Smooth muscle cell (in vitro differentiated cells): ENCODE data around the gene FEM1A. TPM values are rescaled to one million over a fixed set of nuclear protein-coding genes. Genes with fewer than 3 reads are reported as not detected.
A peak's percentile ranks its signal among the peaks of the same experiment; 100 is the strongest.

Source experiments
- DNase-seq: peaks from one replicate; lab custom pipeline; 2025; ENCODE audit not compliant: unreplicated experiment; lab: John Stamatoyannopoulos, UW
- H2AFZ ChIP-seq: fragments of 200-600 bp; sonication (generic); 2 replicates; pipeline ENCODE4 v1.6.0; 2016; ENCODE audit warnings: antibody characterized with exemption, low read depth, mild to moderate bottlenecking
- H3F3A ChIP-seq: fragments of 200-600 bp; sonication (generic); 2 replicates; pipeline ENCODE4 v1.6.0; 2017; ENCODE audit warnings: antibody characterized with exemption, low read depth
- H3K27ac ChIP-seq: fragments of 200-600 bp; sonication (generic); 2 replicates; pipeline ENCODE4 v1.5.1; 2016; ENCODE audit warnings: low read depth, mild to moderate bottlenecking
- H3K27me3 ChIP-seq: fragments of 200-600 bp; sonication (generic); 2 replicates; pipeline ENCODE4 v1.6.1; 2016; ENCODE audit warnings: low read depth, mild to moderate bottlenecking
- H3K36me3 ChIP-seq: fragments of 200-600 bp; sonication (generic); 2 replicates; pipeline ENCODE4 v1.5.1; 2016; ENCODE audit warnings: low read depth
- H3K4me1 ChIP-seq: fragments of 200-600 bp; sonication (generic); 2 replicates; pipeline ENCODE4 v1.5.1; 2016; ENCODE audit warnings: low read depth
- H3K4me2 ChIP-seq: fragments of 200-600 bp; sonication (generic); 2 replicates; pipeline ENCODE4 v1.6.0; 2016; ENCODE audit warnings: mild to moderate bottlenecking
- H3K4me3 ChIP-seq: fragments of 200-600 bp; sonication (generic); 2 replicates; pipeline ENCODE4 v1.5.1; 2016; ENCODE audit warnings: mild to moderate bottlenecking
- H3K79me2 ChIP-seq: fragments of 200-600 bp; sonication (generic); 2 replicates; pipeline ENCODE4 v1.6.0; 2016; ENCODE audit warnings: low read depth, mild to moderate bottlenecking
- H3K9ac ChIP-seq: fragments of 200-600 bp; sonication (generic); 2 replicates; pipeline ENCODE4 v1.6.0; 2016; ENCODE audit warnings: low read depth
- H3K9me3 ChIP-seq: fragments of 200-600 bp; sonication (generic); replicated peaks from 2 replicates; pipeline ENCODE4 v1.5.1; 2016; ENCODE audit warnings: low read depth
- H4K20me1 ChIP-seq: fragments of 200-600 bp; sonication (generic); 2 replicates; pipeline ENCODE4 v1.6.0; 2016; ENCODE audit warnings: low read depth
- WGBS: methylation state at CpG from one replicate; pipeline ENCODE4 v1.1.7; 2016; ENCODE audit warnings: low lambda C conversion rate; 5-methylcytosine and 5-hydroxymethylcytosine counted together
- polyA plus RNA-seq: library from polyadenylated mRNA; unstranded; fragments of >200 nt; fragmentation: Nextera tagmentation; extraction: Ambion mirVana; gene quantifications from 2 replicates; pipeline ENCODE4 v1.2.1, GENCODE V29; 2016
- total RNA-seq: library from RNA; depleted of rRNA; stranded (reverse); fragments of >200 nt; gene quantifications from 2 replicates; pipeline ENCODE4 v1.2.3, GENCODE V29; 2014
- TF ChIP-seq, protein P1 (sequence below): fragments of 200-600 bp; sonication (generic); IDR thresholded peaks from 2 replicates; pipeline ENCODE4 v1.5.1; 2017; ENCODE audit warnings: borderline replicate concordance, mild to moderate bottlenecking, antibody characterized with exemption; ENCODE audit not compliant: insufficient read depth, poor library complexity, severe bottlenecking

The FEM1A gene
- total and polyA plus RNA-seq, 2 experiments from 2014 or later = 1.6 to 7.1 TPM

DNA sequence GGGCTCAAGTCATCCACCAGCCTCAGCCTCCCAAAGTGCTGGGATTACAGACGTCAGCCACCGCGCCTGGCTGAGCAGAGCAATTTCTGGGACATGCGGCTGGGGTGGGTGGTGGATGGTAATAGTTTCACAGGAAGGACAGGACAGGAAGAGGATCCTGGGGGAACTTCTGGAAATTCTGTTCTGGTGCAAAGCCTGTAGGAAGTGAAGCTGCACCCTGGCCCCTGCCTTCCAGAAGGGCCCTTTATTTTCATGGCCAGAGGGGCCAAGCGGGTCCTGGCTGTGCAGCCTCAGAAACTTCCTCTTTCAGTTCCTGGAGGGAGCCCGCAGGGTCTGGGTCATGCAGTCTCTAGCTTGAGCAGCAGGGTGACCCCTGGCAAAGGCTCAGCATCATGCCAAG lies 15.7 kb downstream of the FEM1A start:
- Histone ChIP-seq H2AFZ (no peak overlapping the region), H3K4me1 (no peaks in the 10 kb centered on the region), H3K4me2 (no peak overlapping the region), H3K27ac (no peak overlapping the region), H3K9me3 (no peaks in the 10 kb centered on the region), H4K20me1 (no peaks in the 10 kb centered on the region), H3F3A (no peaks in the 10 kb centered on the region), H3K36me3 (no peaks in the 10 kb centered on the region), H3K4me3 (no peak overlapping the region), H3K79me2 (no peaks in the 10 kb centered on the region), H3K9ac (no peak overlapping the region), H3K27me3 (no peaks in the 10 kb centered on the region)
- WGBS = 79% methylated on average over 6 of the region's 6 CpGs
- TF ChIP-seq, protein P1, sequence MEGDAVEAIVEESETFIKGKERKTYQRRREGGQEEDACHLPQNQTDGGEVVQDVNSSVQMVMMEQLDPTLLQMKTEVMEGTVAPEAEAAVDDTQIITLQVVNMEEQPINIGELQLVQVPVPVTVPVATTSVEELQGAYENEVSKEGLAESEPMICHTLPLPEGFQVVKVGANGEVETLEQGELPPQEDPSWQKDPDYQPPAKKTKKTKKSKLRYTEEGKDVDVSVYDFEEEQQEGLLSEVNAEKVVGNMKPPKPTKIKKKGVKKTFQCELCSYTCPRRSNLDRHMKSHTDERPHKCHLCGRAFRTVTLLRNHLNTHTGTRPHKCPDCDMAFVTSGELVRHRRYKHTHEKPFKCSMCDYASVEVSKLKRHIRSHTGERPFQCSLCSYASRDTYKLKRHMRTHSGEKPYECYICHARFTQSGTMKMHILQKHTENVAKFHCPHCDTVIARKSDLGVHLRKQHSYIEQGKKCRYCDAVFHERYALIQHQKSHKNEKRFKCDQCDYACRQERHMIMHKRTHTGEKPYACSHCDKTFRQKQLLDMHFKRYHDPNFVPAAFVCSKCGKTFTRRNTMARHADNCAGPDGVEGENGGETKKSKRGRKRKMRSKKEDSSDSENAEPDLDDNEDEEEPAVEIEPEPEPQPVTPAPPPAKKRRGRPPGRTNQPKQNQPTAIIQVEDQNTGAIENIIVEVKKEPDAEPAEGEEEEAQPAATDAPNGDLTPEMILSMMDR = no peak
- DNase-seq = no peak

DNA sequence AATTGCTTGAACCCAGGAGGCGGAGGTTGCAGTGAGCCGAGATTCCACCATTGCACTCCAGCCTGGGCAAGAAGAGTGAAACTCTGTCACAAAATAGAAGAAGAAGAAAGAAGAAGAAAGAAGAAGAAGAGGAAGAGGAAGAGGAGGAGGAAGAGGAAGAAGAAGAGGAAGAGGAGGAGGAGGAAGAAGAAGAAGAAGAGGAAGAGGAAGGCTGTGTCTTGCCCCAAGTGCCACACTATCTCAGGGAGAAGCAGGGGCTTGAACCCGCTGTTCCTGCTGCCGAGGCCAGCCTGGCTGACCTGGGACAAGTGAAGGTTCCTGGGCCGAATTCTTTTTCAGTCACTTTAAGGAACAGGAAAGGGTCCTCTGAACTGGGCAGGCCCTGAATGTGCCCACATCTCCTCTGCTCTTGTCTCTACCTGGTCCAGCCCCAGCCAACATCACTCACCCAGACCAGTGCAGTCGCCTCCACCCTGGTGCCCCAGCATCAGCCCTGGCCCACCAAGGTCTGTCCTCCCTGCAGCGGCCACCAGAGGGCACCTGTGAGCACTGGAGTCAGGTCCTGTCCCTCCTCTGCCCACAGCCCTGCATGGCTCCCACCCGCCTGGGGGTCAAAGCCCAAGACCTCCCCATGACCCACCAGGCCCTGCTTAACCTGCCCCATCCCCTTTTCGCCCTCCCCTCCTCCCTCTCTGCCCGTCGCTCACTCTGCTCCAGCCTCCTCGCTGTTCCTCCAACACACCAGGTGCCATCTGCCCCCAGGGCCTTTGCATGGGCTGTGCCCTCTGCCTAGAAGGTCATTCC lies 20.0 kb downstream of the FEM1A start:
- H3K4me1 ChIP-seq = no peaks in the 10 kb centered on the region
- no peak overlapping the region for H3K4me2 ChIP-seq
- H3K4me3 ChIP-seq = no peak overlapping the region
- H3K9me3 ChIP-seq = no peaks in the 10 kb centered on the region
- DNase-seq = peak; percentile 56
- H3K79me2 ChIP-seq = no peaks in the 10 kb centered on the region
- no peaks in the 10 kb centered on the region for H3K27me3 ChIP-seq
- H4K20me1 ChIP-seq = no peaks in the 10 kb centered on the region
- TF ChIP-seq, protein P1 = peak; percentile 80
- 84% methylated on average over 10 of the region's 12 CpGs for WGBS
- peaks cover 18% of the 10 kb centered on the region for H3F3A ChIP-seq
- no peak overlapping the region for H3K9ac ChIP-seq
- no peak overlapping the region for H2AFZ ChIP-seq
- H3K27ac ChIP-seq = peak overlapping the region; percentile 97
- no peaks in the 10 kb centered on the region for H3K36me3 ChIP-seq

DNA sequence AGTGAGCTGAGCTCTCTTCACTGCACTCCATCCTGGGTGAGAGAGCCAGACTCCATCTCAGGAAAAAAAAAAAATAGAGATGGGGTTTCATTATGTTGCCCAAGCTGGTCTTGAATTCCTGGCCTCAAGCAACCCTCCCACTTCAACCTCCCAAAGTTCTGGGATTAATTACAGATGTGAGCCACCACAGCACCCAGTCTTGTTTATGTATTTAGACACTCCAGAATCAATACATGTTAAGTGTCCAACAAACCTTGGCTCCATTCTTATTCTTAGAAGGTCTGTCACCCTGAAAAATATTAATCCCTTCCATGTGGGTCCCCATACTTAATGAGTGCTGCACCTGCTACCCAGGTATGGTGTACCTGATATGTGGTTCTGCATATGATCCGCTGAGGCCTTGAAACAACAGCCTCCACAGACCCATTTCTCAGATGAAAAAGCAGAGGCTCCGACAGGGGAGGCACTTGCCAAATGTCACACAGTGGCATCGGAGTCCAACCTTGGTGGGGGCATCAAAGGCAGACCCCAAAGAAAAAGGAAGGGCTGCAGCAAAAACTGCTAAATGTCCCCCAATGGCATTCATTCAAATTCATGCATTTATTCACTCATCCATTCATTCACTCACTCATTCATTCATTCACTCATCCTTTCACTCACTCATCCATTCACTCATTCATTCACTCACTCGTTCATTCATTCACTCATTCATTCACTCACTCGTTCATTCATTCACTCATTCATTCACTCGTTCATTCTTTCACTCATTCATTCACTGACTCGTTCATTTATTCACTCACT lies 23.3 kb downstream of the FEM1A start:
- Histone ChIP-seq H2AFZ (no peak overlapping the region), H4K20me1 (no peaks in the 10 kb centered on the region), H3K27ac (peak overlapping the region; percentile 97), H3K27me3 (no peaks in the 10 kb centered on the region), H3K79me2 (no peaks in the 10 kb centered on the region), H3K9ac (no peak overlapping the region), H3K9me3 (no peaks in the 10 kb centered on the region), H3F3A (peaks cover 18% of the 10 kb centered on the region), H3K36me3 (no peaks in the 10 kb centered on the region), H3K4me2 (no peak overlapping the region), H3K4me3 (peak overlapping the region; percentile 31), H3K4me1 (no peaks in the 10 kb centered on the region)
- WGBS = 85% methylated on average over 7 of the region's 7 CpGs
- DNase-seq = no peak
- TF ChIP-seq, protein P1 = no peak
